GM23338 (cell line): ENCODE results near the gene PNPLA5. TPM values are rescaled to one million over a fixed set of nuclear protein-coding genes. Genes with fewer than 3 reads are reported as not detected.

Source experiments
- ATAC-seq: fragments of 200-7000 bp; cut with Tn5 transposase; 3 replicates; pipeline ENCODE4 v1.9.1; 2020
- DNase-seq: peaks from one replicate; pipeline ENCODE4 v3.0.0-alpha.2; 2015; ENCODE audit warnings: low spot score
- H2AFZ ChIP-seq: fragments of 200-600 bp; sonication (generic); 2 replicates; pipeline ENCODE4 v1.8.0; 2016; ENCODE audit warnings: antibody characterized with exemption, mild to moderate bottlenecking, moderate library complexity
- H3F3A ChIP-seq: fragments of 200-600 bp; sonication (generic); replicated peaks from 2 replicates; pipeline ENCODE4 v1.8.0; 2017; ENCODE audit warnings: antibody characterized with exemption, mixed run types, low read depth
- H3K27ac ChIP-seq: fragments of 200-600 bp; sonication (generic); 2 replicates; pipeline ENCODE4 v1.6.1; 2016; ENCODE audit warnings: low read depth
- H3K27me3 ChIP-seq: fragments of 200-600 bp; sonication (generic); 2 replicates; pipeline ENCODE4 v1.8.0; 2016; ENCODE audit warnings: mild to moderate bottlenecking, mixed run types, moderate library complexity; ENCODE audit not compliant: insufficient read depth
- H3K36me3 ChIP-seq: fragments of 200-600 bp; sonication (generic); 2 replicates; pipeline ENCODE4 v1.8.0; 2016; ENCODE audit warnings: mild to moderate bottlenecking; ENCODE audit not compliant: insufficient read depth
- H3K4me1 ChIP-seq: fragments of 200-600 bp; sonication (generic); 2 replicates; pipeline ENCODE4 v1.8.0; 2016; ENCODE audit warnings: mild to moderate bottlenecking, moderate library complexity; ENCODE audit not compliant: insufficient read depth
- H3K4me2 ChIP-seq: fragments of 200-600 bp; sonication (generic); 2 replicates; pipeline ENCODE4 v1.7.1; 2017; ENCODE audit warnings: mixed run types
- H3K4me3 ChIP-seq: fragments of 200-600 bp; sonication (generic); 2 replicates; pipeline ENCODE4 v1.6.1; 2016; ENCODE audit warnings: mixed run types
- H3K79me2 ChIP-seq: fragments of 200-600 bp; sonication (generic); replicated peaks from 2 replicates; pipeline ENCODE4 v1.8.0; 2017; ENCODE audit warnings: mild to moderate bottlenecking; ENCODE audit not compliant: insufficient read depth
- H3K9me2 ChIP-seq: fragments of 200-600 bp; sonication (generic); 2 replicates; pipeline ENCODE4 v1.8.0; 2017; ENCODE audit not compliant: insufficient read depth
- H4K20me1 ChIP-seq: fragments of 200-600 bp; sonication (generic); replicated peaks from 2 replicates; pipeline ENCODE4 v1.8.0; 2017; ENCODE audit warnings: mild to moderate bottlenecking; ENCODE audit not compliant: insufficient read depth
- H3K27ac Mint-ChIP-seq: 2 replicates; pipeline ENCODE4 v1.8.0; 2020; ENCODE audit warnings: inconsistent platforms, mild to moderate bottlenecking, moderate library complexity, mixed read lengths
- H3K27me3 Mint-ChIP-seq: 3 replicates; pipeline ENCODE4 v1.8.0; 2022; ENCODE audit warnings: low read depth, mild to moderate bottlenecking, moderate library complexity, mixed read lengths, inconsistent platforms; ENCODE audit not compliant: insufficient read depth, poor library complexity
- H3K36me3 Mint-ChIP-seq: 3 replicates; pipeline ENCODE4 v1.8.0; 2021; ENCODE audit warnings: low read depth, mild to moderate bottlenecking, inconsistent platforms, moderate library complexity, mixed read lengths
- H3K4me1 Mint-ChIP-seq: 3 replicates; pipeline ENCODE4 v1.8.0; 2020; ENCODE audit warnings: mild to moderate bottlenecking, inconsistent platforms, mixed read lengths
- H3K4me3 Mint-ChIP-seq: 3 replicates; pipeline ENCODE4 v1.8.0; 2021; ENCODE audit warnings: moderate library complexity, mild to moderate bottlenecking, inconsistent platforms, mixed read lengths
- H3K9me3 Mint-ChIP-seq: 3 replicates; pipeline ENCODE4 v1.8.0; 2020; ENCODE audit warnings: moderate library complexity, mild to moderate bottlenecking, inconsistent platforms, mixed read lengths
- STAT1 ChIP-seq: IDR thresholded peaks from one replicate; pipeline ENCODE4 v1.6.1; 2016; ENCODE audit warnings: antibody characterized with exemption; ENCODE audit not compliant: unreplicated experiment
- ZNF114 ChIP-seq: fragments of 250-450 bp; sonication (Bioruptor Pico); IDR thresholded peaks from 2 replicates; pipeline ENCODE4 v1.5.0; 2020; ENCODE audit warnings: mild to moderate bottlenecking, moderate library complexity
- polyA plus RNA-seq: library from polyadenylated mRNA; unstranded; fragments of >200 nt; fragmentation: Nextera tagmentation; extraction: Ambion mirVana; gene quantifications from 2 replicates; pipeline ENCODE4 v1.2.1, GENCODE V29; 2016
- total RNA-seq: library from RNA; depleted of rRNA; stranded (reverse); fragments of >200 nt; shearing (Covaris generic); gene quantifications from 2 replicates; pipeline ENCODE4 v1.2.3, GENCODE V29; 2014
- TF ChIP-seq, protein P1 (sequence below): fragments of 250-450 bp; sonication (Bioruptor Pico); IDR thresholded peaks from 2 replicates; pipeline ENCODE4 v1.5.0; 2020; ENCODE audit warnings: mild to moderate bottlenecking, moderate library complexity
- TF ChIP-seq, protein P2 (sequence below): IDR thresholded peaks from one replicate; pipeline ENCODE4 v1.6.1; 2018; ENCODE audit warnings: antibody characterized with exemption; ENCODE audit not compliant: unreplicated experiment

The PNPLA5 gene
- total and polyA plus RNA-seq, 2 experiments from 2014 or later: 2.3 to 6.8 TPM

DNA sequence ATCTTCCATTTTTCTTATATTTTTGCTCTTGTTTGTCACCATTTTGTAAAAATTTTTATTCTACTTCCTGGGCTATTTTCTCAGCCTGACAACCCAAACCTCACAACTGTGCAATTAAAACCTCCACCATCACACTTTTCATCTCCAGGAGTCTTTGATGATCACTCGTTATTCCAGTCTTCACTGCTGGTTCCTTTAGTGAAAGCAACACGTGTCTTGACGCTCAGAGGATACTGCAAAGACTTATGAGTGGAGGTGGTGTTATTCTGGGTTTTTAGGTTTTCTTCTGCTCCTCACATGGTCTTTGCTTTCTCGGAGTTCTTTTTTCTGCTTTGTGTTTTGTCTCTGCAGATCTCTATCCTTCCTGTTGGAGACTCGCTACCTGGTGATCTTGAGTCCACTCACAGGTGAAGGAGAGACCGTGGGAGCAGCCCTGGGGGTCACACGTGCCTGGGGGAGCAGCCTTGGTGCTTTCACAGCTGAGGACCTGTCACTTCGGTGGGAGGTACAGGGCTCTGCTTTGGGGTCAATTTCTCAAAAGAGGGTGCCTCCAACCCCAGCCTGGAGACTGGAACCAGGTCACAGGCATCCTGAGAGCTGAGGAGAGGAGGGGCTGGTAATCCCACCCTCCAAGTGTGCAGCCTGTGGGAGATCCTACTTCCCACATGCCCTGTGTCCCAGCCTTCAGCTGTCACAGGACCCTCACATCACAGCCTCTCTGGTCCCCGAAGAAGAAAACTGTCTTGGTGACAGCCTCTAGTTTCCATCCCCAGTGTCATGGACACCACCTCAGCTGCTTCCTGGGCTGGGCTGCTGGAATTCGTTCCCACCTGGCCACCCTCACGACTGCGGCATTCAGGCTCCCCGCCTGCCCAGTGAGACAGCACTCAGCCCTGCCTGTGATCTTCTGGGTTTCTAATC is 40.5 kb downstream of the PNPLA5 start (continued):
- TF ChIP-seq, protein P1, sequence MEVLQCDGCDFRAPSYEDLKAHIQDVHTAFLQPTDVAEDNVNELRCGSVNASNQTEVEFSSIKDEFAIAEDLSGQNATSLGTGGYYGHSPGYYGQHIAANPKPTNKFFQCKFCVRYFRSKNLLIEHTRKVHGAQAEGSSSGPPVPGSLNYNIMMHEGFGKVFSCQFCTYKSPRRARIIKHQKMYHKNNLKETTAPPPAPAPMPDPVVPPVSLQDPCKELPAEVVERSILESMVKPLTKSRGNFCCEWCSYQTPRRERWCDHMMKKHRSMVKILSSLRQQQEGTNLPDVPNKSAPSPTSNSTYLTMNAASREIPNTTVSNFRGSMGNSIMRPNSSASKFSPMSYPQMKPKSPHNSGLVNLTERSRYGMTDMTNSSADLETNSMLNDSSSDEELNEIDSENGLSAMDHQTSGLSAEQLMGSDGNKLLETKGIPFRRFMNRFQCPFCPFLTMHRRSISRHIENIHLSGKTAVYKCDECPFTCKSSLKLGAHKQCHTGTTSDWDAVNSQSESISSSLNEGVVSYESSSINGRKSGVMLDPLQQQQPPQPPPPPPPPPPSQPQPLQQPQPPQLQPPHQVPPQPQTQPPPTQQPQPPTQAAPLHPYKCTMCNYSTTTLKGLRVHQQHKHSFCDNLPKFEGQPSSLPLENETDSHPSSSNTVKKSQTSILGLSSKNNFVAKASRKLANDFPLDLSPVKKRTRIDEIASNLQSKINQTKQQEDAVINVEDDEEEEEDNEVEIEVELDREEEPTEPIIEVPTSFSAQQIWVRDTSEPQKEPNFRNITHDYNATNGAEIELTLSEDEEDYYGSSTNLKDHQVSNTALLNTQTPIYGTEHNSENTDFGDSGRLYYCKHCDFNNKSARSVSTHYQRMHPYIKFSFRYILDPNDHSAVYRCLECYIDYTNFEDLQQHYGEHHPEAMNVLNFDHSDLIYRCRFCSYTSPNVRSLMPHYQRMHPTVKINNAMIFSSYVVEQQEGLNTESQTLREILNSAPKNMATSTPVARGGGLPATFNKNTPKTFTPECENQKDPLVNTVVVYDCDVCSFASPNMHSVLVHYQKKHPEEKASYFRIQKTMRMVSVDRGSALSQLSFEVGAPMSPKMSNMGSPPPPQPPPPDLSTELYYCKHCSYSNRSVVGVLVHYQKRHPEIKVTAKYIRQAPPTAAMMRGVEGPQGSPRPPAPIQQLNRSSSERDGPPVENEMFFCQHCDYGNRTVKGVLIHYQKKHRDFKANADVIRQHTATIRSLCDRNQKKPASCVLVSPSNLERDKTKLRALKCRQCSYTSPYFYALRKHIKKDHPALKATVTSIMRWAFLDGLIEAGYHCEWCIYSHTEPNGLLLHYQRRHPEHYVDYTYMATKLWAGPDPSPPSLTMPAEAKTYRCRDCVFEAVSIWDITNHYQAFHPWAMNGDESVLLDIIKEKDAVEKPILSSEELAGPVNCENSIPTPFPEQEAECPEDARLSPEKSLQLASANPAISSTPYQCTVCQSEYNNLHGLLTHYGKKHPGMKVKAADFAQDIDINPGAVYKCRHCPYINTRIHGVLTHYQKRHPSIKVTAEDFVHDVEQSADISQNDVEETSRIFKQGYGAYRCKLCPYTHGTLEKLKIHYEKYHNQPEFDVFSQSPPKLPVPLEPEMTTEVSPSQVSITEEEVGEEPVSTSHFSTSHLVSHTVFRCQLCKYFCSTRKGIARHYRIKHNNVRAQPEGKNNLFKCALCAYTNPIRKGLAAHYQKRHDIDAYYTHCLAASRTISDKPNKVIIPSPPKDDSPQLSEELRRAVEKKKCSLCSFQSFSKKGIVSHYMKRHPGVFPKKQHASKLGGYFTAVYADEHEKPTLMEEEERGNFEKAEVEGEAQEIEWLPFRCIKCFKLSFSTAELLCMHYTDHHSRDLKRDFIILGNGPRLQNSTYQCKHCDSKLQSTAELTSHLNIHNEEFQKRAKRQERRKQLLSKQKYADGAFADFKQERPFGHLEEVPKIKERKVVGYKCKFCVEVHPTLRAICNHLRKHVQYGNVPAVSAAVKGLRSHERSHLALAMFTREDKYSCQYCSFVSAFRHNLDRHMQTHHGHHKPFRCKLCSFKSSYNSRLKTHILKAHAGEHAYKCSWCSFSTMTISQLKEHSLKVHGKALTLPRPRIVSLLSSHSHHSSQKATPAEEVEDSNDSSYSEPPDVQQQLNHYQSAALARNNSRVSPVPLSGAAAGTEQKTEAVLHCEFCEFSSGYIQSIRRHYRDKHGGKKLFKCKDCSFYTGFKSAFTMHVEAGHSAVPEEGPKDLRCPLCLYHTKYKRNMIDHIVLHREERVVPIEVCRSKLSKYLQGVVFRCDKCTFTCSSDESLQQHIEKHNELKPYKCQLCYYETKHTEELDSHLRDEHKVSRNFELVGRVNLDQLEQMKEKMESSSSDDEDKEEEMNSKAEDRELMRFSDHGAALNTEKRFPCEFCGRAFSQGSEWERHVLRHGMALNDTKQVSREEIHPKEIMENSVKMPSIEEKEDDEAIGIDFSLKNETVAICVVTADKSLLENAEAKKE (CRISPR knock-in tag): no peak
- TF ChIP-seq ZNF114 (CRISPR knock-in tag) (no peak), STAT1 (no peak)

DNA sequence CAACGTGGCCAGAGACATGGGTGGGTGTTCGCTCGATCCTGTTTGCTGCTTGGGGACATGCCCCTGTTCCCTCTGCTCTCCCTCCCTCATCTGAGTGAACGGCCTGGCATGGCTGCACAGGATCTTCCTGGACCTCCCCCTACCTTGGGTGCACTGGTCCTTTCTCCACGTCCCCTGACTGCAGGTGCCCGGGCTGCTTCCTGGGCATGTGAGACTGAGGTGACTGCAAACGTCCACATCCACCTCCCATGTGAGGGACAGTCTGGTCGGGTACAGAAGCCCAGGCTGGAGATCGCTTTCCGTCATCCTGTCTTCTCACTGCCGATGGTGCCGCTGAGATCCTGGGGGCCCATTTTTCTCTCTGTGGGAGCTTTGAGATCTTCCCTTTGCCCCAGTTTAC is 41.3 kb downstream of the PNPLA5 start:
- H3K79me2 ChIP-seq: peaks cover 68% of the 10 kb centered on the region
- no peak for ATAC-seq
- Mint-ChIP-seq H3K27ac (no peak overlapping the region; the same call in 1 of the 2 replicates), H3K4me1 (peaks cover 45% of the 10 kb centered on the region), H3K4me3 (no peak overlapping the region), H3K9me3 (no peaks in the 10 kb centered on the region), H3K36me3 (no peaks in the 10 kb centered on the region; the same call in 2 of the 3 replicates), H3K27me3 (peaks cover 9% of the 10 kb centered on the region)
- H3K9me2 ChIP-seq: no peaks in the 10 kb centered on the region
- H3K4me1 ChIP-seq: no peaks in the 10 kb centered on the region
- H3K27ac ChIP-seq: no peak overlapping the region
- no peak overlapping the region for H2AFZ ChIP-seq
- no peak for DNase-seq
- no peaks in the 10 kb centered on the region for H3F3A ChIP-seq
- H3K4me3 ChIP-seq: no peak overlapping the region
- no peaks in the 10 kb centered on the region for H3K36me3 ChIP-seq
- no peak overlapping the region for H3K4me2 ChIP-seq
- H3K27me3 ChIP-seq: no peaks in the 10 kb centered on the region
- H4K20me1 ChIP-seq: peaks cover 3% of the 10 kb centered on the region
- TF ChIP-seq, protein P1 (CRISPR knock-in tag): no peak
- TF ChIP-seq, protein P2, sequence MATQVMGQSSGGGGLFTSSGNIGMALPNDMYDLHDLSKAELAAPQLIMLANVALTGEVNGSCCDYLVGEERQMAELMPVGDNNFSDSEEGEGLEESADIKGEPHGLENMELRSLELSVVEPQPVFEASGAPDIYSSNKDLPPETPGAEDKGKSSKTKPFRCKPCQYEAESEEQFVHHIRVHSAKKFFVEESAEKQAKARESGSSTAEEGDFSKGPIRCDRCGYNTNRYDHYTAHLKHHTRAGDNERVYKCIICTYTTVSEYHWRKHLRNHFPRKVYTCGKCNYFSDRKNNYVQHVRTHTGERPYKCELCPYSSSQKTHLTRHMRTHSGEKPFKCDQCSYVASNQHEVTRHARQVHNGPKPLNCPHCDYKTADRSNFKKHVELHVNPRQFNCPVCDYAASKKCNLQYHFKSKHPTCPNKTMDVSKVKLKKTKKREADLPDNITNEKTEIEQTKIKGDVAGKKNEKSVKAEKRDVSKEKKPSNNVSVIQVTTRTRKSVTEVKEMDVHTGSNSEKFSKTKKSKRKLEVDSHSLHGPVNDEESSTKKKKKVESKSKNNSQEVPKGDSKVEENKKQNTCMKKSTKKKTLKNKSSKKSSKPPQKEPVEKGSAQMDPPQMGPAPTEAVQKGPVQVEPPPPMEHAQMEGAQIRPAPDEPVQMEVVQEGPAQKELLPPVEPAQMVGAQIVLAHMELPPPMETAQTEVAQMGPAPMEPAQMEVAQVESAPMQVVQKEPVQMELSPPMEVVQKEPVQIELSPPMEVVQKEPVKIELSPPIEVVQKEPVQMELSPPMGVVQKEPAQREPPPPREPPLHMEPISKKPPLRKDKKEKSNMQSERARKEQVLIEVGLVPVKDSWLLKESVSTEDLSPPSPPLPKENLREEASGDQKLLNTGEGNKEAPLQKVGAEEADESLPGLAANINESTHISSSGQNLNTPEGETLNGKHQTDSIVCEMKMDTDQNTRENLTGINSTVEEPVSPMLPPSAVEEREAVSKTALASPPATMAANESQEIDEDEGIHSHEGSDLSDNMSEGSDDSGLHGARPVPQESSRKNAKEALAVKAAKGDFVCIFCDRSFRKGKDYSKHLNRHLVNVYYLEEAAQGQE: no peak
